PC-3 (cell line): ENCODE results near the gene RAPGEF3. TPM values are rescaled to one million over a fixed set of nuclear protein-coding genes. Genes with fewer than 3 reads are reported as not detected.

ENCODE experiments used
- ATAC-seq: fragments of 200-7000 bp; cut with Tn5 transposase; 2 replicates; pipeline ENCODE4 v1.9.1; 2020; ENCODE audit warnings: mild to moderate bottlenecking, moderate library complexity
- BruUV-seq: library from RNA; stranded (reverse); fragments of 400-500 nt; replicated peaks from 2 replicates; lab custom pipeline; 2021; lab: Mats Ljungman, UMichigan
- CTCF ChIA-PET: fragments of 300-600 bp; sonication (Branson Sonifier 250); formaldehyde crosslinking; loops from one replicate; lab custom pipeline; 2022; ENCODE audit warnings: antibody characterized with exemption; lab: Charles Lee
- POLR2A ChIA-PET: fragments of 300-600 bp; sonication (Branson Sonifier 250); formaldehyde crosslinking; loops from one replicate; lab custom pipeline; 2022; ENCODE audit warnings: antibody characterized with exemption; ENCODE audit not compliant: unreplicated experiment; lab: Charles Lee
- DNase-seq: peaks from one replicate; pipeline ENCODE4 v3.0.0-alpha.2; 2015
- H2AFZ ChIP-seq: fragments of 300-600 bp; sonication (generic); 2 replicates; pipeline ENCODE4 v1.6.0; 2016; ENCODE audit warnings: antibody characterized with exemption, low read length
- H3F3A ChIP-seq: fragments of 300-600 bp; sonication (generic); one replicate; pipeline ENCODE4 v1.6.0; 2017; ENCODE audit warnings: antibody characterized with exemption, low read length, control low read depth, mild to moderate bottlenecking; ENCODE audit not compliant: unreplicated experiment
- H3K27ac ChIP-seq: fragments of 300-600 bp; sonication (generic); 2 replicates; pipeline ENCODE4 v1.5.1; 2016; ENCODE audit warnings: mild to moderate bottlenecking, low read length
- H3K27me3 ChIP-seq: fragments of 300-600 bp; sonication (generic); 2 replicates; pipeline ENCODE4 v1.6.1; 2016; ENCODE audit warnings: low read length, mixed read lengths
- H3K36me3 ChIP-seq: fragments of 300-600 bp; sonication (generic); 2 replicates; pipeline ENCODE4 v1.6.1; 2016; ENCODE audit warnings: low read depth, mixed run types, low read length, mixed read lengths
- H3K4me1 ChIP-seq: fragments of 300-600 bp; sonication (generic); 2 replicates; pipeline ENCODE4 v1.5.1; 2016; ENCODE audit warnings: low read length; ENCODE audit not compliant: insufficient read depth
- H3K4me2 ChIP-seq: fragments of 300-600 bp; sonication (generic); 2 replicates; pipeline ENCODE4 v1.6.0; 2016; ENCODE audit warnings: low read length
- H3K4me3 ChIP-seq: fragments of 300-600 bp; sonication (generic); 2 replicates; pipeline ENCODE4 v1.5.1; 2016; ENCODE audit warnings: mild to moderate bottlenecking, low read length, mixed read lengths
- H3K79me2 ChIP-seq: fragments of 300-600 bp; sonication (generic); 2 replicates; pipeline ENCODE4 v1.6.1; 2017; ENCODE audit warnings: low read length, mixed read lengths
- H3K9ac ChIP-seq: fragments of 300-600 bp; sonication (generic); 2 replicates; pipeline ENCODE4 v1.6.0; 2016; ENCODE audit warnings: mild to moderate bottlenecking, low read length
- H3K9me2 ChIP-seq: fragments of 300-600 bp; sonication (generic); replicated peaks from 2 replicates; pipeline ENCODE4 v1.6.1; 2016; ENCODE audit warnings: mixed run types, low read length, mixed read lengths
- H3K9me3 ChIP-seq: fragments of 300-600 bp; sonication (generic); 2 replicates; pipeline ENCODE4 v1.6.1; 2016; ENCODE audit warnings: low read length, mixed read lengths
- H4K20me1 ChIP-seq: fragments of 300-600 bp; sonication (generic); 2 replicates; pipeline ENCODE4 v1.6.1; 2016; ENCODE audit warnings: low read length, mixed read lengths
- CTCF ChIP-seq: fragments of 300-600 bp; sonication (generic); conservative IDR thresholded peaks from 2 replicates; pipeline ENCODE4 v1.5.1; 2017; ENCODE audit warnings: antibody characterized with exemption, low read depth, mild to moderate bottlenecking, low read length
- EZH2 ChIP-seq: fragments of 300-600 bp; sonication (generic); IDR thresholded peaks from one replicate; pipeline ENCODE4 v1.6.1; 2017; ENCODE audit warnings: antibody characterized with exemption, mild to moderate bottlenecking, low read length; ENCODE audit not compliant: unreplicated experiment
- EZH2phosphoT487 ChIP-seq: fragments of 300-600 bp; sonication (generic); IDR thresholded peaks from 2 replicates; pipeline ENCODE4 v1.6.1; 2018; ENCODE audit warnings: mild to moderate bottlenecking, antibody characterized with exemption, low read length, borderline replicate concordance
- intact Hi-C: fragments of 100-400 bp; cut with micrococcal nuclease; formaldehyde crosslinking; loops from 2 replicates; pipeline ENCODE4 v1.9.0; 2023
- total RNA-seq: library from RNA; depleted of rRNA; stranded (reverse); fragments of >200 nt; gene quantifications from 2 replicates; pipeline ENCODE4 v1.2.3, GENCODE V29; 2014

Gene RAPGEF3
- total RNA-seq, 1 experiment from 2014 or later, result 6.7 TPM

DNA sequence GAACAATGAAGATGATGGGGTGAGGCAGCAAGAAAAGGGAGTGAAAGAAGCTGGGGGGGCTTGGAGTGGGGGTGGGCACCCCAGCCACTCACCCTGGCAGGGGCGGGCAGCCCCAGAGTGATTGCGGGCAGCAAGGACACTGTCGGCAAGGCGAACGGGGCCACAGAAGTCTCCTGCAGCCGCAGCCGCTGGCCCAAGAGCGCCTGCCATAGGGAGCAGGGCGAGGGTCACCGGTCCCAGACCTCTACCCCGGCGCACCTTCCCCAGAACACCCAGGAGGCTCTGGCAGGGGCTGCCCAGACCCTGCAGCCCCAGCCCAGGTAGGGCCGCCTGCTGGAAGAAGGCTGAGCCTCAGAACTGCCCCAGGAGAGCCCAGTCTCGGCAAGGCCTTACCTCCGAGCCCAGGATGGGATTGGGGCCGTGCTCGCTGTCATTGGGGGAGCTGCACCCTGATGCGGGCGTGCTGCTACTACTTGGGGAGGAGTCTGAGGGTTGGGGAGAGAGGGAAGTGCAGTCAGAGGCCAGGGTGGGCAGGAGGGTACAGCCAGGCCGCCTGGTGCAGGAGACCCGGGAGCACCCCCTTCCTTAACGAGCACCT is 37.2 kb upstream of the RAPGEF3 start:
- intact Hi-C loops, result no loop called here
- ATAC-seq (no peak), DNase-seq (no peak)
- Histone ChIP-seq H3K4me3 (no peak overlapping the region), H2AFZ (no peak overlapping the region), H3K36me3 (peaks cover 22% of the 10 kb centered on the region; the same call in 1 of the 2 replicates), H3K9me3 (no peaks in the 10 kb centered on the region), H3K9me2 (no peaks in the 10 kb centered on the region), H3K4me1 (no peaks in the 10 kb centered on the region), H3K4me2 (no peak overlapping the region), H4K20me1 (peaks cover 4% of the 10 kb centered on the region; the same call in 1 of the 2 replicates), H3K9ac (no peak overlapping the region), H3K27ac (no peak overlapping the region), H3F3A (no peaks in the 10 kb centered on the region), H3K27me3 (no peaks in the 10 kb centered on the region), H3K79me2 (peaks cover 14% of the 10 kb centered on the region)
- no peak for TF ChIP-seq CTCF
- TF ChIP-seq EZH2, result no peak
- TF ChIP-seq EZH2phosphoT487, result no peak
- CTCF ChIA-PET, result no interaction called here
- POLR2A ChIA-PET, result no interaction called here
- no TSS peak for BruUV-seq

GRCh38 chr12:47795121-47795813 is 36.6 kb upstream of the RAPGEF3 start:
- no peaks in the 10 kb centered on the region for H3F3A ChIP-seq
- ChIA-PET CTCF (no interaction called here), POLR2A (no interaction called here)
- DNase-seq (no peak), ATAC-seq (no peak)
- peaks cover 23% of the 10 kb centered on the region; the same call in 1 of the 2 replicates for H3K36me3 ChIP-seq
- BruUV-seq, result no TSS peak
- H3K27me3 ChIP-seq, result no peaks in the 10 kb centered on the region
- no peaks in the 10 kb centered on the region for H3K4me1 ChIP-seq
- no peaks in the 10 kb centered on the region for H3K9me3 ChIP-seq
- no peak overlapping the region for H3K9ac ChIP-seq
- H2AFZ ChIP-seq, result no peak overlapping the region
- TF ChIP-seq EZH2 (no peak), CTCF (no peak), EZH2phosphoT487 (no peak)
- H3K4me3 ChIP-seq, result no peak overlapping the region
- H3K9me2 ChIP-seq, result no peaks in the 10 kb centered on the region
- H4K20me1 ChIP-seq, result no peaks in the 10 kb centered on the region
- H3K27ac ChIP-seq, result no peak overlapping the region
- intact Hi-C loops, result no loop called here
- peaks cover 8% of the 10 kb centered on the region; the same call in 1 of the 2 replicates for H3K79me2 ChIP-seq
- no peak overlapping the region for H3K4me2 ChIP-seq

- H3K27me3 ChIP-seq, result no peaks in the 10 kb centered on the region
- H2AFZ ChIP-seq, result no peak overlapping the region
- peaks cover 4% of the 10 kb centered on the region; the same call in 1 of the 2 replicates for H3K79me2 ChIP-seq
- peaks cover 29% of the 10 kb centered on the region; the same call in 1 of the 2 replicates for H3K36me3 ChIP-seq
- H3F3A ChIP-seq, result no peaks in the 10 kb centered on the region
- intact Hi-C loops, result no loop called here
- H3K9ac ChIP-seq, result no peak overlapping the region
- H4K20me1 ChIP-seq, result no peaks in the 10 kb centered on the region
- CTCF ChIA-PET, result no interaction called here
- no peaks in the 10 kb centered on the region for H3K9me2 ChIP-seq
- DNase-seq, result no peak
- no peak overlapping the region for H3K4me3 ChIP-seq
- POLR2A ChIA-PET, result no interaction called here
- TF ChIP-seq CTCF (no peak), EZH2phosphoT487 (no peak), EZH2 (no peak)
- no TSS peak for BruUV-seq
- no peak overlapping the region for H3K27ac ChIP-seq
- H3K4me1 ChIP-seq, result no peaks in the 10 kb centered on the region
- ATAC-seq, result no peak
- no peaks in the 10 kb centered on the region for H3K9me3 ChIP-seq
- H3K4me2 ChIP-seq, result no peak overlapping the region
Measured at GRCh38 chr12:47794679-47795078, 36.0 kb upstream of the RAPGEF3 start.
